Pancreas (tissue), 10 donors: ENCODE measurements around the gene MARCHF6. TPM values are rescaled to one million over a fixed set of nuclear protein-coding genes. Genes with fewer than 3 reads are reported as not detected.
"Not testable (repeated sequence)": the region's sequence is repeated elsewhere in the genome, so short reads cannot be mapped to it uniquely, and the experiment has no call there.

Experiments used
- ATAC-seq, 4 donors: fragments of 200-7000 bp; cut with Tn5 transposase; one replicate each; pipeline versions ENCODE4 v1.8.0 to v1.9.1; 2020; ENCODE audit warnings: mild to moderate bottlenecking in 4 of 4, moderate library complexity in 4 of 4
- DNase-seq, 6 donors: peaks; one replicate each; pipeline ENCODE4 v3.0.0-alpha.2; 2020
- FAIRE-seq: peaks from 2 replicates; lab custom pipeline; 2012; peaks lifted over from hg19 to GRCh38; lab: Jason Lieb, UNC
- H3K27ac ChIP-seq, 4 donors: fragments of 200-600 bp; sonication (generic); 1 replicate in 3 of 4; 2 replicates in 1 of 4; pipeline versions ENCODE4 v1.5.0 to v1.8.0; 2020
- H3K27me3 ChIP-seq, 4 donors: fragments of 200-600 bp; one replicate each; pipeline ENCODE4 v1.8.0; 2021
- H3K36me3 ChIP-seq, 3 donors: fragments of 200-600 bp; sonication (generic) in 1 of 3; one replicate each; pipeline versions ENCODE4 v1.5.0 to v1.8.0; 2020 to 2021
- H3K4me1 ChIP-seq, 3 donors: fragments of 200-600 bp; one replicate each; pipeline ENCODE4 v1.8.0; 2021
- H3K4me3 ChIP-seq, 4 donors: fragments of 200-600 bp; sonication (generic) in 2 of 4; one replicate each; pipeline versions ENCODE4 v1.5.0 to v1.8.0; 2020 to 2021
- H3K9me3 ChIP-seq, 4 donors: fragments of 200-600 bp; one replicate each; pipeline ENCODE4 v1.8.0; 2021
- CTCF ChIP-seq, 4 donors: fragments of 200-600 bp; sonication (generic) in 3 of 4; IDR thresholded peaks; one replicate each; pipeline versions ENCODE4 v1.5.0 to v1.8.0; 2021; ENCODE audit warnings: antibody characterized with exemption in 4 of 4
- WGBS, 2 donors: extraction: QIAGEN DNeasy Blood & Tissue Kit; methylation state at CpG; one replicate each; pipeline ENCODE4 v1.1.7; 2013; 5-methylcytosine and 5-hydroxymethylcytosine counted together
- intact Hi-C, 3 donors: fragments of 100-400 bp; cut with DNase I; formaldehyde crosslinking; loops; one replicate each; pipeline versions ENCODE4 v1.11.1 to v1.14.2; 2022
- polyA plus RNA-seq, 2 donors: library from polyadenylated mRNA; stranded (reverse); fragments of 200-250 nt; gene quantifications; one replicate each; pipeline ENCODE4 v1.2.3, GENCODE V29; 2013
- total RNA-seq, 6 donors: library from RNA; stranded (reverse); fragmentation: NEBNext Ultra II Directional in 4 of 6; extraction: Animal tissue kit (Norgen Biotek cat#: 25700) in 4 of 6; gene quantifications; one replicate each; pipeline versions ENCODE4 v1.2.1 to v1.2.4, GENCODE V29; 2021 to 2023
- donor health status: healthy with polysubstance abuse.
- donor health status: DM: no; HTN: no; CAD: no; lungs with moderate emphysema.
- donor health status: DM: no; HTN: no; CAD: no.
- donor health status: control.
- donor health status: control.
- donor health status: Bipolar disorder and iron deficiency.
- donor health status: DM: yes; HTN: yes; CAD: no.
- donor health status: DM: no; HTN: no; CAD: no.
- donor health status: DM: no; HTN: no; CAD: no.
- donor health status: DM: yes; HTN: yes; CAD: no.

The MARCHF6 gene
- total and polyA plus RNA-seq, 8 donors = 68.5 to 105 (median 82.8) TPM

- TF ChIP-seq CTCF (IDR thresholded peaks at IDR 0.05) = no peak
- H3K4me3 ChIP-seq = no peak overlapping the region
- H3K36me3 ChIP-seq = no peaks in the 10 kb centered on the region
- intact Hi-C loops = no loop called here
- FAIRE-seq (no peak), DNase-seq (peak in 1 of 6 donors; percentile 39), ATAC-seq (peak in 3 of 4 donors; percentile 27 to 77 (median 65))
- H3K27me3 ChIP-seq = no peaks in the 10 kb centered on the region
- WGBS, 2 donors = 72 to 77% methylated on average over 19 of the region's 19 CpGs
- no peaks in the 10 kb centered on the region for H3K9me3 ChIP-seq
- H3K4me1 ChIP-seq = peaks cover 0 to 1% (median 0%) of the 10 kb centered on the region in 3 donors
- no peak overlapping the region for H3K27ac ChIP-seq
Observed at GRCh38 chr5:10339058-10339811, 14.3 kb upstream of the MARCHF6 start.

DNA sequence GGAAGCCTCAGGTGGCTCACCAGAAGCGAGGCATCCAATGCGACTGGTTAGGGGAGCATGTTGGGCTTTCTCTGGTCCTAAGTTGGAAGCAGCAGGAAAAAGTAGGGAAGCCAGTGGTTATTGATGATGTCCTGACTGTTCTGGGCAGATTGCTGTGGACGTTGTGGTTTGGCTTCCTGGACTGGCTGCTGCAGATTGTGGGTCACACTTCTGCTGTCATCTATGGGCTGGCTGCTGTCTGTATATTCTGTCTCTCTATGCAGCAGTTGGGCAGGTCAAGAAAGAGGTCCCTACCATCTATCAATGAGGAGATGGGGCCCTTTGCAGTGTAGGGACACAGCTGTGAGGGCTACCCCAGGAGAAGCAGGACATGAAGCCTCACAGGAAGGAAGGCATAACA, 13.5 kb upstream of the MARCHF6 start:
- WGBS, 2 donors = 84 to 91% methylated on average over 3 of the region's 3 CpGs
- TF ChIP-seq CTCF (IDR thresholded peaks at IDR 0.05) = no peak
- intact Hi-C loops = loop anchor here in 1 of 3 donors (10.0 kb wide), 1 partner anchor 45 kb away; no protein-coding TSS in a partner anchor
- DNase-seq (no peak), FAIRE-seq (no peak), ATAC-seq (no peak)
- Histone ChIP-seq H3K4me3 (no peak overlapping the region), H3K36me3 (no peaks in the 10 kb centered on the region), H3K9me3 (no peaks in the 10 kb centered on the region), H3K27ac (no peak overlapping the region), H3K27me3 (no peaks in the 10 kb centered on the region), H3K4me1 (no peaks in the 10 kb centered on the region)

- no peak for TF ChIP-seq CTCF (IDR thresholded peaks at IDR 0.05)
- 80 to 90% methylated on average over 4 of the region's 4 CpGs for WGBS, 2 donors
- no peak for ATAC-seq
Observed at GRCh38 chr5:10343486-10343885, 10.0 kb upstream of the MARCHF6 start.

DNA sequence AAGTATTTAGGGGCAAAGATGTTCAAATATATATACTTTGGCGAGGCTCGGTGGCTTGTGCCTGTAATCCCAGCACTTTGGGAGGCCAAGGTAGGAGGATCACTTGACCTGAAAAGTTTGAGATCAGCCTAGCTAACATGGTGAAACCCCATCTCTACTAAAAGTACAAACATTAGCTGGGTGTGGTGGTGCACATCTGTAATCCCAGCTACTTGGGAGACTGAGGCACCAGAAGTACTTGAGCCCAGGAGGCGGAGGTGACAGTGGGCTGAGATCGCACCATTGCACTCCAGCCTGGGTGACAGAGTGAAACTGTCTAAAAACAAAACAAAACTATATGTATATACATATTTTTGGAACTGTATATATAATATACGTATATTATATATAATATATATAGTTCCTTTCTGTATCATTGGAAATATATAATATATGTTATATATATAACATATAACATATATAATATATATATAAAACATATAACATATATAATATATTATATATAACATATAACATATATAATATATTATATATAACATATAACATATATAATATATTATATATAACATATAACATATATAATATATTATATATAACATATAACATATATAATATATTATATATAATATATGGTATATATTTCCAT, 8.9 kb upstream of the MARCHF6 start:
- intact Hi-C loops = loop anchor here in 1 of 3 donors (10.0 kb wide), 1 partner anchor 50 kb away; no protein-coding TSS in a partner anchor
- not testable (repeated sequence) for H3K4me1 ChIP-seq, H3K36me3 ChIP-seq, DNase-seq, H3K4me3 ChIP-seq, H3K27me3 ChIP-seq, H3K9me3 ChIP-seq, H3K27ac ChIP-seq
- FAIRE-seq = peak; percentile 99
- 94 to 97% methylated on average over 5 of the region's 5 CpGs for WGBS, 2 donors
- ATAC-seq = peak in 1 of 4 donors; percentile 14

More at GRCh38 chr5:10343486-10343885, 10.0 kb upstream of the MARCHF6 start:
- H3K36me3 ChIP-seq = no peaks in the 10 kb centered on the region
- H3K4me1 ChIP-seq = no peaks in the 10 kb centered on the region
- H3K27me3 ChIP-seq = no peaks in the 10 kb centered on the region
- intact Hi-C loops = loop anchor here in 1 of 3 donors (10.0 kb wide), 1 partner anchor 49 kb away; no protein-coding TSS in a partner anchor
- DNase-seq = no peak
- H3K27ac ChIP-seq = no peak overlapping the region
- no peak overlapping the region for H3K4me3 ChIP-seq
- no peak for FAIRE-seq
- no peaks in the 10 kb centered on the region for H3K9me3 ChIP-seq

DNA sequence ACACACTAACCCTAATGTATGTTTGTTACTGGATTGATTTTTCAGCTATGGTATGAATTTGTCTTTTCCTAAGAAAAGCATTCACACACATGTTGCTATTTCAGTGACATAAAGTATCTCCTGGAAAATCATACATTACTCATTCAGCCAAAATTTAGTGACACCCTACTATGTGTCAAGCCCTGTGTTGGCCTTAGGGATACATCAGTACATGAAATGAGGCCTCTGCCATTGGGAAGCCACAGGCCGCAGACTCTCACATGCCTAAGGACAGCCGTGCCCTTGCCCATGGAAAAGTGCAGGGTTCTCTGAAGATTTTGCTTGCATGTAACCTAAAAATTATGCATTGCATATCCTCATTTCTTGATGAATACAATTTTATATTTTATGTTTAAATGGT, 5.2 kb upstream of the MARCHF6 start:
- H3K9me3 ChIP-seq = no peaks in the 10 kb centered on the region
- peaks cover 0 to 10% (median 8%) of the 10 kb centered on the region in 3 donors for H3K4me1 ChIP-seq
- intact Hi-C loops = loop anchor here in 1 of 3 donors (10.0 kb wide), 1 partner anchor 53 kb away; no protein-coding TSS in a partner anchor
- no peaks in the 10 kb centered on the region for H3K27me3 ChIP-seq
- 90 to 92% methylated on average over 2 of the region's 2 CpGs for WGBS, 2 donors
- FAIRE-seq = no peak
- ATAC-seq = no peak
- no peaks in the 10 kb centered on the region for H3K36me3 ChIP-seq
- H3K27ac ChIP-seq = no peak overlapping the region
- H3K4me3 ChIP-seq = no peak overlapping the region
- TF ChIP-seq CTCF (IDR thresholded peaks at IDR 0.05) = no peak
- DNase-seq = no peak
